Measurements from ENCODE around the gene EDRF1.

Gene EDRF1

GRCh38 chr10:125762692-125763648 lies 43.5 kb downstream of the EDRF1 start:
- DNase-seq, result no peak

GRCh38 chr10:125765835-125766234 lies 46.3 kb downstream of the EDRF1 start:
- no peak for DNase-seq

- DNase-seq, result no peak
Observed at GRCh38 chr10:125766511-125766910, 47.0 kb downstream of the EDRF1 start.

- DNase-seq, result peak in 2 of 56 donors; percentile 7 to 23
Observed at GRCh38 chr10:125768219-125768855, 48.8 kb downstream of the EDRF1 start.

- no peak for DNase-seq
Observed at GRCh38 chr10:125769175-125769574, 49.7 kb downstream of the EDRF1 start.

GRCh38 chr10:125770844-125771243 lies 51.3 kb downstream of the EDRF1 start:
- no peak for DNase-seq

- DNase-seq, result no peak
Observed at GRCh38 chr10:125772112-125772863, 52.8 kb downstream of the EDRF1 start.

GRCh38 chr10:125772864-125773180 lies 53.3 kb downstream of the EDRF1 start:
- no peak for DNase-seq

GRCh38 chr10:125773687-125774543 lies 54.4 kb downstream of the EDRF1 start:
- no peak for DNase-seq

- no peak for DNase-seq
Observed at GRCh38 chr10:125774581-125775191, 55.2 kb downstream of the EDRF1 start.

GRCh38 chr10:125775491-125776106 lies 56.1 kb downstream of the EDRF1 start, which contains the start of gene MMP21:
Gene MMP21, minus strand, starts transcription at chr10:125775821. Its CDS starts 0 bp downstream, at chr10:125775821.
- no peak for DNase-seq

GRCh38 chr10:125777806-125778205 lies 58.3 kb downstream of the EDRF1 start:
- no peak for DNase-seq

- no peak for DNase-seq
Observed at GRCh38 chr10:125778556-125778955, 59.0 kb downstream of the EDRF1 start.

- no peak for DNase-seq
Observed at GRCh38 chr10:125779403-125780327, 60.2 kb downstream of the EDRF1 start.

- DNase-seq, result no peak
Observed at GRCh38 chr10:125781374-125781773, 61.9 kb downstream of the EDRF1 start.

GRCh38 chr10:125782054-125782453 lies 62.5 kb downstream of the EDRF1 start:
- DNase-seq, result no peak

GRCh38 chr10:125782616-125783015 lies 63.1 kb downstream of the EDRF1 start:
- no peak for DNase-seq

GRCh38 chr10:125783408-125783807 lies 63.9 kb downstream of the EDRF1 start:
- no peak for DNase-seq

- no peak for DNase-seq
Observed at GRCh38 chr10:125783957-125784356, 64.4 kb downstream of the EDRF1 start.
